Measurements from ENCODE around the gene HSD17B13. TPM values are rescaled to one million over a fixed set of nuclear protein-coding genes. Genes with fewer than 3 reads are reported as not detected.

Gene HSD17B13
- total and polyA plus RNA-seq, 2 donors (not counting 1 experiment from before 2014, with no cell fraction given): 0.32 to 0.46 TPM

DNA sequence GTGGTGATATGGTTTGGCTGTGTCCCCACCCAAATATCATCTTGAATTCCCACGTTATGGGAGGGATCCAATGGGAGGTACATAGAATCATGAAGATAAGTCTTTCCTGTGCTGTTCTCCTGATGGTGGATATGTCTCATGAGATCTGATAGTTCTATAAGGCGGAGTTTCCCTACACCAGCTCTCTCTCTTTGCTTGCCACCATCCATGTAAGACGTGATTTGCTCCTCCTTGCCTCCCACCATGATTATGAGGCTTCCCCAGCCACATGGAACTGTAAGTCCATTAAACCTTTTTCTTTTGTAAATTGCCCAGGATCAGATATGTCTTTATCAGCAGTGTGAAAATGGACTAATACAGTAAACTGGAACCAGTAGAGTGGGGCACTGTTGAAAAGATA, 39.5 kb downstream of the HSD17B13 start:
- Mint-ChIP-seq H3K4me1 (no peaks in the 10 kb centered on the region), H3K9me3 (ENCODE audit: insufficient read depth) (peaks cover 21% of the 10 kb centered on the region), H3K4me3 (no peak overlapping the region), H3K27ac (no peak overlapping the region), H3K27me3 (no peaks in the 10 kb centered on the region)
- TF ChIP-seq, protein P1, sequence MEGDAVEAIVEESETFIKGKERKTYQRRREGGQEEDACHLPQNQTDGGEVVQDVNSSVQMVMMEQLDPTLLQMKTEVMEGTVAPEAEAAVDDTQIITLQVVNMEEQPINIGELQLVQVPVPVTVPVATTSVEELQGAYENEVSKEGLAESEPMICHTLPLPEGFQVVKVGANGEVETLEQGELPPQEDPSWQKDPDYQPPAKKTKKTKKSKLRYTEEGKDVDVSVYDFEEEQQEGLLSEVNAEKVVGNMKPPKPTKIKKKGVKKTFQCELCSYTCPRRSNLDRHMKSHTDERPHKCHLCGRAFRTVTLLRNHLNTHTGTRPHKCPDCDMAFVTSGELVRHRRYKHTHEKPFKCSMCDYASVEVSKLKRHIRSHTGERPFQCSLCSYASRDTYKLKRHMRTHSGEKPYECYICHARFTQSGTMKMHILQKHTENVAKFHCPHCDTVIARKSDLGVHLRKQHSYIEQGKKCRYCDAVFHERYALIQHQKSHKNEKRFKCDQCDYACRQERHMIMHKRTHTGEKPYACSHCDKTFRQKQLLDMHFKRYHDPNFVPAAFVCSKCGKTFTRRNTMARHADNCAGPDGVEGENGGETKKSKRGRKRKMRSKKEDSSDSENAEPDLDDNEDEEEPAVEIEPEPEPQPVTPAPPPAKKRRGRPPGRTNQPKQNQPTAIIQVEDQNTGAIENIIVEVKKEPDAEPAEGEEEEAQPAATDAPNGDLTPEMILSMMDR (IDR thresholded peaks at IDR 0.05): no peak
- no peak for TF ChIP-seq EZH2 (IDR thresholded peaks at IDR 0.05; ENCODE audit: borderline replicate concordance, insufficient read depth, low read depth, low read length, poor library complexity, severe bottlenecking)
- DNase-seq (no peak), ATAC-seq (ENCODE audit: low read depth) (no peak)
- no peaks in the 10 kb centered on the region for H4K20me1 ChIP-seq (ENCODE audit: control insufficient read depth, insufficient read depth, low read length, poor library complexity, severe bottlenecking)
- no peaks in the 10 kb centered on the region for H3K79me2 ChIP-seq (ENCODE audit: control insufficient read depth, insufficient read depth, low read length)
- no peaks in the 10 kb centered on the region for H3K4me1 ChIP-seq (ENCODE audit: control insufficient read depth in 2 of 2, insufficient read depth in 2 of 2, low read length in 2 of 2)
- ChIA-PET POLR2A (no interaction called here), CTCF (no interaction called here)
- WGBS (ENCODE audit: insufficient coverage): 92% methylated on average over 2 of the region's 3 CpGs
- H3K9me3 ChIP-seq (ENCODE audit: control extremely low read depth in 1 of 3, control insufficient read depth in 2 of 3, insufficient read depth in 1 of 3, low read length in 2 of 3): peaks cover 1 to 27% (median 16%) of the 10 kb centered on the region in 3 donors
- no peak overlapping the region for H3K4me3 ChIP-seq (ENCODE audit: control extremely low read depth in 1 of 5, extremely low read depth in 1 of 5, insufficient read depth in 1 of 5, low read depth in 2 of 5, low read length in 4 of 5)
- no peak overlapping the region for H3K27ac ChIP-seq (ENCODE audit: low read length in 2 of 2)
- H3K27me3 ChIP-seq (replicated peaks in 1 of 4; ENCODE audit: control extremely low read depth in 1 of 4, control insufficient read depth in 3 of 4, insufficient read depth in 4 of 4, low read length in 3 of 4): peaks cover 0 to 4% (median 0%) of the 10 kb centered on the region in 4 experiments
- intact Hi-C loops (cut with micrococcal nuclease): no loop called here
- H2AFZ ChIP-seq (ENCODE audit: insufficient read depth, low read depth, low read length, poor library complexity, severe bottlenecking): no peak overlapping the region
- no peaks in the 10 kb centered on the region for H3K36me3 ChIP-seq (replicated peaks in 1 of 2; ENCODE audit: control extremely low read depth in 1 of 2, control insufficient read depth in 1 of 2, extremely low read depth in 1 of 2, insufficient read depth in 2 of 2, low read length in 1 of 2)
- H3K9ac ChIP-seq (ENCODE audit: low read length): no peak overlapping the region
- no peak overlapping the region for H3K4me2 ChIP-seq (replicated peaks; ENCODE audit: low read depth, low read length, poor library complexity, severe bottlenecking)

DNA sequence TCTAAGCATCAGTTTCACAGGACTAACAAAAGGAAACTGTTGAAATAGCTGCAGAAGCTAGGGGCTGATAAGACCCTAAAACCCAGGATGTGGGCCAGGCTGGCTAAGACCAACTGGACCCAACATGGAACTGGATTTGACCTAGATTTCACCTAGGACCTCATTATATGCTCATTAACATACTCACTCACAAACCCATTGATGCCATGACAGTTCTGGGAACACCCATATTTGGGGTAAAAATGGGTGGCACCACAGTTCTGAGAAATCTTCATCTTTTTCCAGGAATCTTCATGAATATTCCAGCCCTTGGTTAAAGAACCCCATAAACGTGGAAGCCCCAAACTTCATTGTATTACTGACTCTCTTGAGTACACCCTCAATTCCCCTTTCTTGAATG, 41.1 kb downstream of the HSD17B13 start:
- H3K4me3 Mint-ChIP-seq: no peak overlapping the region
- no peak overlapping the region for H2AFZ ChIP-seq (ENCODE audit: insufficient read depth, low read depth, low read length, poor library complexity, severe bottlenecking)

More for the DNA sequence above, 41.1 kb downstream of the HSD17B13 start:
- H3K9me3 Mint-ChIP-seq (ENCODE audit: insufficient read depth): peaks cover 13% of the 10 kb centered on the region
- DNase-seq (no peak), ATAC-seq (ENCODE audit: low read depth) (no peak)
- ChIA-PET POLR2A (no interaction called here), CTCF (no interaction called here)
- no peaks in the 10 kb centered on the region for H3K4me1 Mint-ChIP-seq
- Histone ChIP-seq H3K4me2 (replicated peaks; ENCODE audit: low read depth, low read length, poor library complexity, severe bottlenecking) (no peak overlapping the region), H3K9me3 (ENCODE audit: control extremely low read depth in 1 of 3, control insufficient read depth in 2 of 3, insufficient read depth in 1 of 3, low read length in 2 of 3) (peaks cover 0 to 17% (median 10%) of the 10 kb centered on the region in 3 donors), H3K79me2 (ENCODE audit: control insufficient read depth, insufficient read depth, low read length) (no peaks in the 10 kb centered on the region), H3K9ac (ENCODE audit: low read length) (no peak overlapping the region), H3K4me3 (ENCODE audit: control extremely low read depth in 1 of 5, extremely low read depth in 1 of 5, insufficient read depth in 1 of 5, low read depth in 2 of 5, low read length in 4 of 5) (no peak overlapping the region), H3K36me3 (replicated peaks in 1 of 2; ENCODE audit: control extremely low read depth in 1 of 2, control insufficient read depth in 1 of 2, extremely low read depth in 1 of 2, insufficient read depth in 2 of 2, low read length in 1 of 2) (no peaks in the 10 kb centered on the region), H4K20me1 (ENCODE audit: control insufficient read depth, insufficient read depth, low read length, poor library complexity, severe bottlenecking) (no peaks in the 10 kb centered on the region), H3K27ac (ENCODE audit: low read length in 2 of 2) (no peak overlapping the region), H3K27me3 (replicated peaks in 1 of 4; ENCODE audit: control extremely low read depth in 1 of 4, control insufficient read depth in 3 of 4, insufficient read depth in 4 of 4, low read length in 3 of 4) (peaks cover 0 to 4% (median 0%) of the 10 kb centered on the region in 4 experiments), H3K4me1 (ENCODE audit: control insufficient read depth in 2 of 2, insufficient read depth in 2 of 2, low read length in 2 of 2) (no peaks in the 10 kb centered on the region)
- no peak for TF ChIP-seq EZH2 (IDR thresholded peaks at IDR 0.05; ENCODE audit: borderline replicate concordance, insufficient read depth, low read depth, low read length, poor library complexity, severe bottlenecking)
- TF ChIP-seq, protein P1 (IDR thresholded peaks at IDR 0.05): no peak
- WGBS (ENCODE audit: insufficient coverage): 63% methylated on average over 1 of the region's 1 CpG
- intact Hi-C loops (cut with micrococcal nuclease): no loop called here
- H3K27me3 Mint-ChIP-seq: no peaks in the 10 kb centered on the region
- H3K27ac Mint-ChIP-seq: no peak overlapping the region
